ENCODE results near the gene ANKRD44. TPM values are rescaled to one million over a fixed set of nuclear protein-coding genes. Genes with fewer than 3 reads are reported as not detected.

The ANKRD44 gene
- total RNA-seq, 1 donor from 2014 or later: 21.4 TPM

GRCh38 chr2:197259470-197259999 lies 51.0 kb downstream of the ANKRD44 start:
- H3K9me3 Mint-ChIP-seq (ENCODE audit: low read depth): no peaks in the 10 kb centered on the region
- peaks cover 58% of the 10 kb centered on the region for H3K4me1 Mint-ChIP-seq (ENCODE audit: low read depth)
- H3K36me3 Mint-ChIP-seq (ENCODE audit: low read depth): no peaks in the 10 kb centered on the region
- DNase-seq (ENCODE audit: low spot score): no peak
- no peaks in the 10 kb centered on the region for H3K27me3 Mint-ChIP-seq (ENCODE audit: low read depth)
- no peak for TF ChIP-seq CTCF (IDR thresholded peaks at IDR 0.05)
- H3K4me3 Mint-ChIP-seq (ENCODE audit: unreplicated experiment): no peak overlapping the region
- no peak overlapping the region for H3K27ac Mint-ChIP-seq (ENCODE audit: unreplicated experiment)

GRCh38 chr2:197258580-197258979 lies 52.0 kb downstream of the ANKRD44 start:
- Mint-ChIP-seq H3K9me3 (ENCODE audit: low read depth) (no peaks in the 10 kb centered on the region), H3K27ac (ENCODE audit: unreplicated experiment) (no peak overlapping the region), H3K27me3 (ENCODE audit: low read depth) (no peaks in the 10 kb centered on the region), H3K4me3 (ENCODE audit: unreplicated experiment) (no peak overlapping the region), H3K4me1 (ENCODE audit: low read depth) (peaks cover 49% of the 10 kb centered on the region), H3K36me3 (ENCODE audit: low read depth) (no peaks in the 10 kb centered on the region)
- TF ChIP-seq CTCF (IDR thresholded peaks at IDR 0.05): no peak
- no peak for DNase-seq (ENCODE audit: low spot score)

- H3K4me1 Mint-ChIP-seq (ENCODE audit: low read depth): peaks cover 42% of the 10 kb centered on the region
- H3K27ac Mint-ChIP-seq (ENCODE audit: unreplicated experiment): peak overlapping the region; percentile 78
- no peaks in the 10 kb centered on the region for H3K9me3 Mint-ChIP-seq (ENCODE audit: low read depth)
- TF ChIP-seq CTCF (IDR thresholded peaks at IDR 0.05): no peak
- no peaks in the 10 kb centered on the region for H3K27me3 Mint-ChIP-seq (ENCODE audit: low read depth)
- no peaks in the 10 kb centered on the region for H3K36me3 Mint-ChIP-seq (ENCODE audit: low read depth)
- H3K4me3 Mint-ChIP-seq (ENCODE audit: unreplicated experiment): no peak overlapping the region
- DNase-seq (ENCODE audit: low spot score): no peak
These were observed 53.9 kb downstream of the ANKRD44 start for GRCh38 chr2:197256547-197257170.

GRCh38 chr2:197256021-197256420 lies 54.6 kb downstream of the ANKRD44 start:
- Mint-ChIP-seq H3K4me3 (ENCODE audit: unreplicated experiment) (no peak overlapping the region), H3K36me3 (ENCODE audit: low read depth) (no peaks in the 10 kb centered on the region), H3K9me3 (ENCODE audit: low read depth) (no peaks in the 10 kb centered on the region), H3K27ac (ENCODE audit: unreplicated experiment) (peak overlapping the region; percentile 78), H3K4me1 (ENCODE audit: low read depth) (peaks cover 45% of the 10 kb centered on the region), H3K27me3 (ENCODE audit: low read depth) (no peaks in the 10 kb centered on the region)
- DNase-seq (ENCODE audit: low spot score): no peak
- peak; percentile 11 for TF ChIP-seq CTCF (IDR thresholded peaks at IDR 0.05)

- no peak for DNase-seq (ENCODE audit: low spot score)
- Mint-ChIP-seq H3K27me3 (ENCODE audit: low read depth) (no peaks in the 10 kb centered on the region), H3K36me3 (ENCODE audit: low read depth) (no peaks in the 10 kb centered on the region), H3K4me3 (ENCODE audit: unreplicated experiment) (no peak overlapping the region), H3K27ac (ENCODE audit: unreplicated experiment) (peak overlapping the region; percentile 78), H3K9me3 (ENCODE audit: low read depth) (no peaks in the 10 kb centered on the region), H3K4me1 (ENCODE audit: low read depth) (peaks cover 48% of the 10 kb centered on the region)
- no peak for TF ChIP-seq CTCF (IDR thresholded peaks at IDR 0.05)
These were observed 55.0 kb downstream of the ANKRD44 start for GRCh38 chr2:197255543-197255942.

Measured in chondrocyte (in vitro differentiated cells).